Pancreas (tissue), 10 donors: ENCODE data around the gene NME7. TPM values are rescaled to one million over a fixed set of nuclear protein-coding genes. Genes with fewer than 3 reads are reported as not detected.

Experiments
- ATAC-seq, 4 donors: fragments of 200-7000 bp; cut with Tn5 transposase; one replicate each; pipeline versions ENCODE4 v1.8.0 to v1.9.1; 2020; ENCODE audit warnings: mild to moderate bottlenecking in 4 of 4, moderate library complexity in 4 of 4
- DNase-seq, 6 donors: peaks; one replicate each; pipeline ENCODE4 v3.0.0-alpha.2; 2020
- FAIRE-seq: peaks from 2 replicates; lab custom pipeline; 2012; peaks lifted over from hg19 to GRCh38; lab: Jason Lieb, UNC
- H3K27ac ChIP-seq, 4 donors: fragments of 200-600 bp; sonication (generic); 1 replicate in 3 of 4; 2 replicates in 1 of 4; pipeline versions ENCODE4 v1.5.0 to v1.8.0; 2020
- H3K27me3 ChIP-seq, 4 donors: fragments of 200-600 bp; one replicate each; pipeline ENCODE4 v1.8.0; 2021
- H3K36me3 ChIP-seq, 3 donors: fragments of 200-600 bp; sonication (generic) in 1 of 3; one replicate each; pipeline versions ENCODE4 v1.5.0 to v1.8.0; 2020 to 2021
- H3K4me1 ChIP-seq, 3 donors: fragments of 200-600 bp; one replicate each; pipeline ENCODE4 v1.8.0; 2021
- H3K4me3 ChIP-seq, 4 donors: fragments of 200-600 bp; sonication (generic) in 2 of 4; one replicate each; pipeline versions ENCODE4 v1.5.0 to v1.8.0; 2020 to 2021
- H3K9me3 ChIP-seq, 4 donors: fragments of 200-600 bp; one replicate each; pipeline ENCODE4 v1.8.0; 2021
- WGBS, 2 donors: extraction: QIAGEN DNeasy Blood & Tissue Kit; methylation state at CpG; one replicate each; pipeline ENCODE4 v1.1.7; 2013; 5-methylcytosine and 5-hydroxymethylcytosine counted together
- intact Hi-C, 3 donors: fragments of 100-400 bp; cut with DNase I; formaldehyde crosslinking; loops; one replicate each; pipeline versions ENCODE4 v1.11.1 to v1.14.2; 2022
- polyA plus RNA-seq, 2 donors: library from polyadenylated mRNA; stranded (reverse); fragments of 200-250 nt; gene quantifications; one replicate each; pipeline ENCODE4 v1.2.3, GENCODE V29; 2013
- total RNA-seq, 6 donors: library from RNA; stranded (reverse); fragmentation: NEBNext Ultra II Directional in 4 of 6; extraction: Animal tissue kit (Norgen Biotek cat#: 25700) in 4 of 6; gene quantifications; one replicate each; pipeline versions ENCODE4 v1.2.1 to v1.2.4, GENCODE V29; 2021 to 2023
- TF ChIP-seq, protein P1 (sequence below), 4 donors: fragments of 200-600 bp; sonication (generic) in 3 of 4; IDR thresholded peaks; one replicate each; pipeline versions ENCODE4 v1.5.0 to v1.8.0; 2021; ENCODE audit warnings: antibody characterized with exemption in 4 of 4
- donor health status: healthy with polysubstance abuse.
- donor health status: DM: no; HTN: no; CAD: no; lungs with moderate emphysema.
- donor health status: DM: no; HTN: no; CAD: no.
- donor health status: control.
- donor health status: control.
- donor health status: Bipolar disorder and iron deficiency.
- donor health status: DM: yes; HTN: yes; CAD: no.
- donor health status: DM: no; HTN: no; CAD: no.
- donor health status: DM: no; HTN: no; CAD: no.
- donor health status: DM: yes; HTN: yes; CAD: no.

Gene NME7
- total and polyA plus RNA-seq, 8 donors = 5.0 to 12.6 (median 8.0) TPM

DNA sequence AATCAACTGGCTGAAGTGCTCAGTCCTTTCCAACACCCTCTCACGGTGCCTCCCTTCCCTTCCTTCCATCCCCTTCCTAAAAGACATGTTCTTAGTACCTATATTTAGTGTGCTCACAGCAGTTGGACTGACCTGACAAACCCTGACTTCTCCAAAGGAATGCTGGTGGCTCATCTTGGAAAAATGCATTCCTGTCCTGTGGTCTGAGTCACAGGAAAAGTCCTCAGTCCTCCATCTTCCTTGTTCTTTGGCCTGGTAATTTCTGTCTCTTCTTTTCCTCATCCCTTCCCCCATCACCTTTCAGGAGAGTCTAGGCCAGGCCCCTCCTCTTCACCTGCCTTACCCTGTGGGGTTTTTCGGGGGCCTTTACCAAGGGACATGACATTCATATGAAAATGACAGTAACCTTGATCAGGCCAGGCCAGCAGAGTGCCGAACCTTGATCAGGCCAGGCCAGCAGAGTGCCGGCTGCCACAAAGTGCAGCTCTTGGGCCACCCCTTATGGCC lies 253.9 kb downstream of the NME7 start:
- intact Hi-C loops = no loop called here
- TF ChIP-seq, protein P1, sequence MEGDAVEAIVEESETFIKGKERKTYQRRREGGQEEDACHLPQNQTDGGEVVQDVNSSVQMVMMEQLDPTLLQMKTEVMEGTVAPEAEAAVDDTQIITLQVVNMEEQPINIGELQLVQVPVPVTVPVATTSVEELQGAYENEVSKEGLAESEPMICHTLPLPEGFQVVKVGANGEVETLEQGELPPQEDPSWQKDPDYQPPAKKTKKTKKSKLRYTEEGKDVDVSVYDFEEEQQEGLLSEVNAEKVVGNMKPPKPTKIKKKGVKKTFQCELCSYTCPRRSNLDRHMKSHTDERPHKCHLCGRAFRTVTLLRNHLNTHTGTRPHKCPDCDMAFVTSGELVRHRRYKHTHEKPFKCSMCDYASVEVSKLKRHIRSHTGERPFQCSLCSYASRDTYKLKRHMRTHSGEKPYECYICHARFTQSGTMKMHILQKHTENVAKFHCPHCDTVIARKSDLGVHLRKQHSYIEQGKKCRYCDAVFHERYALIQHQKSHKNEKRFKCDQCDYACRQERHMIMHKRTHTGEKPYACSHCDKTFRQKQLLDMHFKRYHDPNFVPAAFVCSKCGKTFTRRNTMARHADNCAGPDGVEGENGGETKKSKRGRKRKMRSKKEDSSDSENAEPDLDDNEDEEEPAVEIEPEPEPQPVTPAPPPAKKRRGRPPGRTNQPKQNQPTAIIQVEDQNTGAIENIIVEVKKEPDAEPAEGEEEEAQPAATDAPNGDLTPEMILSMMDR (IDR thresholded peaks at IDR 0.05) = no peak
- FAIRE-seq (no peak), DNase-seq (peak in 1 of 6 donors; percentile 24), ATAC-seq (no peak)
- Histone ChIP-seq H3K9me3 (no peaks in the 10 kb centered on the region), H3K4me1 (peaks cover 21 to 62% (median 29%) of the 10 kb centered on the region in 3 donors), H3K36me3 (peaks cover 0 to 29% (median 12%) of the 10 kb centered on the region in 3 donors), H3K27ac (peak overlapping the region; percentile 1 to 98 (median 50)), H3K4me3 (no peak overlapping the region), H3K27me3 (no peaks in the 10 kb centered on the region)
- WGBS, 2 donors = 46 to 56% methylated on average over 4 of the region's 4 CpGs

DNA sequence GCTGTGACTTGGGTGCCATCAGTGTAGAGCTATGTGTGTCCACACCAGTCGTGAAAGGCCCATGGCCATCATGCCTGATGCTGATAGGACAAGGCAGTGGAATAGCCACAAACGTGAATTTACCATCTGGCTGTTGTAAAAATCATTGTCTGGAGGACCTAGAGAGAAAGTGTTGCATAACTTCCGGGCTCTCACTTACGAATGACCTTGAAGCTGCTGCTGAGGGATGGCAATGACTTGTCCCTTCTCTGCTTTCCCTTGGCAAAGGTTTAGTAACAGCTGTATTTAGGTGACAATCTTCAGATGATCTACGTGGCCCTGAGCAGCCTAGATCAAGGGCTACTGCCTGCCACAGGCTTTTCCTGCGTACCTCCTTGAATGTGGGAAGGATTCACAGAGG lies 255.4 kb downstream of the NME7 start:
- Histone ChIP-seq H3K4me1 (peaks cover 21 to 55% (median 25%) of the 10 kb centered on the region in 3 donors), H3K36me3 (peaks cover 0 to 25% (median 12%) of the 10 kb centered on the region in 3 donors), H3K4me3 (peak overlapping the region in 2 of 4 donors; percentile 18 to 96), H3K27me3 (no peaks in the 10 kb centered on the region), H3K9me3 (no peaks in the 10 kb centered on the region), H3K27ac (peak overlapping the region in 2 of 4 donors; percentile 97 to 98)
- WGBS, 2 donors = 13 to 15% methylated on average over 6 of the region's 6 CpGs
- peak in 3 of 6 donors; percentile 21 to 40 (median 29) for DNase-seq
- ATAC-seq = peak in 1 of 4 donors; percentile 2
- no peak for FAIRE-seq
- intact Hi-C loops = no loop called here
- TF ChIP-seq, protein P1 (IDR thresholded peaks at IDR 0.05) = no peak

DNA sequence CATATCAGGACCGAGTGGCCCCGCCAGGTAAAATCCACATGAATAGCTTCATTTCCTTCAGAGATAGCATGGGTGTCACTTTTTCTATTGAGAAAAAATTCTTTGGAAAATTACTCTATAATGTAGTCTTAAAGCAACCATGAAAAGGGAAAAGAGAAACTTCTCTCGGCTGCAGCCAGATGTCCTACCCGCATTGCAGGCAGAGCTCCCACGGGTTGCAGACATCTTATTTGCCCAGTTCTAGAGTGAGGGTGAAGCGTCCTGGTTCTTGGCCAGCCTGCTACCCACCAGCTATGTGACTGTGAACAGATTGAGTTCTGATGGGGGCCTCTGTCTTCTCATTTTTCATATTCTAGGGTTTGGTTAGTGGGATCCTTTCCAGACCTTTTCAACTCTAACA lies 256.1 kb downstream of the NME7 start:
- DNase-seq (no peak), ATAC-seq (no peak), FAIRE-seq (no peak)
- Histone ChIP-seq H3K4me1 (peaks cover 21 to 51% (median 24%) of the 10 kb centered on the region in 3 donors), H3K36me3 (peaks cover 0 to 25% (median 12%) of the 10 kb centered on the region in 3 donors), H3K27ac (peak overlapping the region in 2 of 4 donors; percentile 97 to 98), H3K4me3 (peak overlapping the region in 2 of 4 donors; percentile 18 to 96), H3K9me3 (no peaks in the 10 kb centered on the region), H3K27me3 (no peaks in the 10 kb centered on the region)
- TF ChIP-seq, protein P1 (IDR thresholded peaks at IDR 0.05) = no peak
- WGBS, 2 donors = 64 to 69% methylated on average over 6 of the region's 6 CpGs
- intact Hi-C loops = no loop called here

DNA sequence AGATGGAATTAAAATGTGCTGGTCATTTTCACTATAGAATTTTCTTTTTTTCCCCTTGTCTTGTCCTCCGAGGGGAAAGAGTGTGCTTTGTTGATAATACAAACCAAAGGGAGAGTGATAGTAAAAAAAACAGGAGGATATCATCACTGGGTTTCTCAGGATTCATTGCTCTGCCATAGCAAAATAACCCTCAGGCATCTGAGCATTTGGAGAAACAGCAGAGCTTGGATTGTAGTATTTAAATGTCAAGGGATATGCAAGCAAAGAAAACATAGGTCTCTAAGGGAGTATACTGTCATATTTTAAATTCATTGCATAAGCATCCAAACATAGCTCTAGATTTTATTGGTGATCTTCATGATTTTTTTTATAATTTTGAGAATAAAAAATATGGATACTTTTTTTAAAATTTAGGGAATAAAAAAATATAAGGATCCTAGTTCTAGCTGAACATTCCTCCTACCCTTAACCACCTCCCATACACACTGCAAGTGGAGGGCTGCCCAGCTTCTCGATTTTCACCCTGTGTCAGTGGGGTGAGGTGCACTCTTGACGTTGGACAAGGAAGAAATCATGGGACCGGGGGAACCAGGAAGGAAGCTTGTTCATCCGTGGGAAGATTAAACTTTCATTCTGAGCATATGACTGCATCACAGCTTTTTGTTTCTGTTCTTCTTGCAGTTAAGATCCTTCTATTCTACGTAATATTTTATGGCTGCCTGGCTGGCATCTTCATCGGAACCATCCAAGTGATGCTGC lies 256.7 kb downstream of the NME7 start:
- TF ChIP-seq, protein P1 (IDR thresholded peaks at IDR 0.05) = no peak
- 37 to 39% methylated on average over 7 of the region's 7 CpGs for WGBS, 2 donors
- H3K4me3 ChIP-seq = peak overlapping the region in 2 of 4 donors; percentile 94 to 96
- ATAC-seq (no peak), FAIRE-seq (no peak), DNase-seq (no peak)
- intact Hi-C loops = no loop called here
- H3K27ac ChIP-seq = peak overlapping the region in 2 of 4 donors; percentile 97 to 98
- peaks cover 0 to 25% (median 12%) of the 10 kb centered on the region in 3 donors for H3K36me3 ChIP-seq
- H3K4me1 ChIP-seq = peaks cover 19 to 46% (median 21%) of the 10 kb centered on the region in 3 donors
- no peaks in the 10 kb centered on the region for H3K27me3 ChIP-seq
- no peaks in the 10 kb centered on the region for H3K9me3 ChIP-seq
